Peyer's patch (tissue), 4 donors: Measurements from ENCODE around the gene POU2F3.

Source experiments
- POLR2A ChIP-seq, 2 donors: fragments of 450-650 bp; IDR thresholded peaks; one replicate each; pipeline ENCODE4 v1.5.1; 2017; ENCODE audit warnings: antibody characterized with exemption in 2 of 2, mild to moderate bottlenecking in 2 of 2, moderate library complexity in 2 of 2
- TF ChIP-seq, protein P1 (sequence below), 6 experiments: fragments of 450-650 bp in 4 of 6; fragments of 200-600 bp in 2 of 6; sonication (generic) in 1 of 6; IDR thresholded peaks; one replicate each; pipeline ENCODE4 v1.5.1; 2017 to 2019; ENCODE audit warnings: antibody characterized with exemption in 6 of 6, mild to moderate bottlenecking in 3 of 6, moderate library complexity in 1 of 6

DNA sequence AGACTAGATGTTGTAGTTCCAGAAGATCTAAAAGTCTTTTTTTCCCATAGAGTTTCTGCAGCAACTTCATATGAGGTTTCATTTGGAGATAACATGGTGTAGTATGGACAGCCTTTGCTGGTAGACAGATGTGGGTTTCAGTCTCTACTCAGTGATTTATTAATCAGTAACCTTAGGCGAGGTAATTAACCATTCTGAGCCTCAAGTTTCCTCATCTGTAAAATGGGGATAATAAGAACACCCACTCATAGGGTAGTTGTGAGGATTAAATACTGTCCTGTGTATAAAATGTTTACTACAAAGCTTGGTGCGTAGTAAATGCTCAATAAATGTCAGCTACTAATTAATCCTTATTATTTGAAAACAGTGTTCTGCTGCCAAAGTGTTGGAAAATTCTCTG, 16.8 kb downstream of the POU2F3 start:
- TF ChIP-seq, protein P1, sequence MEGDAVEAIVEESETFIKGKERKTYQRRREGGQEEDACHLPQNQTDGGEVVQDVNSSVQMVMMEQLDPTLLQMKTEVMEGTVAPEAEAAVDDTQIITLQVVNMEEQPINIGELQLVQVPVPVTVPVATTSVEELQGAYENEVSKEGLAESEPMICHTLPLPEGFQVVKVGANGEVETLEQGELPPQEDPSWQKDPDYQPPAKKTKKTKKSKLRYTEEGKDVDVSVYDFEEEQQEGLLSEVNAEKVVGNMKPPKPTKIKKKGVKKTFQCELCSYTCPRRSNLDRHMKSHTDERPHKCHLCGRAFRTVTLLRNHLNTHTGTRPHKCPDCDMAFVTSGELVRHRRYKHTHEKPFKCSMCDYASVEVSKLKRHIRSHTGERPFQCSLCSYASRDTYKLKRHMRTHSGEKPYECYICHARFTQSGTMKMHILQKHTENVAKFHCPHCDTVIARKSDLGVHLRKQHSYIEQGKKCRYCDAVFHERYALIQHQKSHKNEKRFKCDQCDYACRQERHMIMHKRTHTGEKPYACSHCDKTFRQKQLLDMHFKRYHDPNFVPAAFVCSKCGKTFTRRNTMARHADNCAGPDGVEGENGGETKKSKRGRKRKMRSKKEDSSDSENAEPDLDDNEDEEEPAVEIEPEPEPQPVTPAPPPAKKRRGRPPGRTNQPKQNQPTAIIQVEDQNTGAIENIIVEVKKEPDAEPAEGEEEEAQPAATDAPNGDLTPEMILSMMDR (IDR thresholded peaks at IDR 0.05), result no peak
- no peak for TF ChIP-seq POLR2A (IDR thresholded peaks at IDR 0.05)
